RPMI7951 (cell line): ENCODE results near the gene CD48. TPM values are rescaled to one million over a fixed set of nuclear protein-coding genes. Genes with fewer than 3 reads are reported as not detected.
"Not testable (repeated sequence)": the region's sequence is repeated elsewhere in the genome, so short reads cannot be mapped to it uniquely, and the experiment has no call there.

Experiments used
- DNase-seq: peaks from one replicate; pipeline ENCODE4 v3.0.0-alpha.2; 2012; ENCODE audit warnings: low read depth
- total RNA-seq: library from RNA; depleted of rRNA; stranded (reverse); fragments of >200 nt; shearing (Covaris generic); gene quantifications from 2 replicates; pipeline ENCODE4 v1.2.3, GENCODE V29; 2014

The CD48 gene
- total RNA-seq, 1 experiment from 2014 or later, result not detected

DNA sequence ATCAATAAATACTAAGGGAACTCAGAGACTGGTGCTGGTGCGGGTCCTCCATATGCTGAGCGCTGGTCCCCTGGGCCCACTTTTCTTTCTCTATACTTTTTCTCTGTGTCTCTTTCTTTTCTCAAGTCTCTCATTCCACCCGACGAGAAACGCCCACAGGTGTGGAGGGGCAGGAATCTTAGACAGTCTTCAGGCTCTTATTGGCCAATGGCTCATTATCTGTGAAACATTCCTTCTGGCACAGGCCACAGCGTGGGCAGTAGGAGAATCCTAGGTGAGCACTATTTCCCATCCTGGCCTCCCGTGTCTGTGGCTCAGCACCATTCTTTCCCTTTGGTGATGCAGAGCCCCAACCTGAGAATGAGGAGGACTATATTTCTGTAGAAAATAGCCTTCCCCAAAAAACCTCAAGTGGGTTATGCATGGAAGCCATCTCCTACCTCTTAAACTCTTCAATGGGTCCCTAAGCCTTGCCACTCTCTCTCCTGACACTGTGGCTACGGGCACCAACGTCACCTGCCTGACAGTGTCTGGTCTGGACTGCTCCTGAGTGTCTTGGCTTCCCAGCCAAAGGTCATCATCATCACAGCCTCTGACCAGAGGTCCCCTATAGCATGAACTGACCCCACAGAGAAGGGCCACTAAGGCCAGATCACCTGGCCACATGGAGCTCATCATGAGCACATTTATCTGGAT, 58.5 kb downstream of the CD48 start:
- DNase-seq, result no peak

DNA sequence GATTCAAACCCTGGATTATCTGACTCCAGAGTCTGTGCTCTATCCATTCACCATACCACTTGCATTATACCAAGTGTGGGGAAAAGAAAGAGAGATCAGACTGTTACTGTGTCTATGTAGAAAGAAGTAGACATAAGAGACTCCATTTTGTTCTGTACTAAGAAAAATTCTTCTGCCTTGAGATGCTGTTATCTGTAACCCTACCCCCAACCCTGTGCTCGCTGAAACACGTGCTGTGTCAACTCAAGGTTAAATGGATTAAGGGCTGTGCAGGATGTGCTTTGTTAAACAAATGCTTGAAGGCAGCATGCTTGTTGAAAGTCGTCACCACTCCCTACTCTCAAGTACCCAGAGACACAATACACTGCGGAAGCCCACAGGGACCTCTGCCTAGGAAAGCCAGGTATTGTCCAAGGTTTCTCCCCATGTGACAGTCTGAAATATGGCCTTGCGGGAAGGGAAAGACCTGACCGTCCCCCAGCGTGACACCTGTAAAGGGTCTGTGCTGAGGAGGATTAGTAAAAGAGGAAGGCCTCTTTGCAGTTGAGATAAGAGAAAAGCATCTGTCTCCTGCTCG, 59.5 kb downstream of the CD48 start:
- not testable (repeated sequence) for DNase-seq

DNA sequence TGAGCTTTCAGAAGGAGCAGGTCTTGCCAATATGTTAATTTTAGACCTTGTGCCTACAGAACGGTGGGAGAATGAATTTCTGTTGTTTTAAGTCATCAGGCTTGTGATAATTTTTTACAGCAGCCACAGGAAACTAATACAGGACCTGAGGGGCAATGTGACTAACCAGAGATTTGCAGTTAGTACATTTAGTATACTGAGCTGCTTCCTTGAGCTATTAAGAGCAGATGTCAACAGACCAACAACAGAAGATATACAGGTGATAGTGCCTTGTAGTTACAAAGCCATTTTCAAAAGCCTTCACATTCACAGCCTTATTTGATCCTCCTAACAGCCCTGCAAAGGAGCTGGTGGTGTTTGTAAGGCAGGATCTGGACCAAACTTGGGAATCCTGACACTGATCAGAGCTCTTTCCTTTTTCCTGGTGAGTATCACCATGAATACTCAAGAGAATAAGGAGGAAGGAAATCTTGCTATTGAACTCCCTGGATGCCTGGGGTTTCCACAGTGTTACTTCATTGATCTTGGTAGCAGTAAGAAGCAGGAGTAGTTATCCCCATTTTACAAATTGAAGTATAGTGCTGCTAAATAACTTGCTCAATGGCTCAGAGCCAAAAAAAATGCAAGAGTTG, 60.1 kb downstream of the CD48 start:
- DNase-seq, result no peak

DNA sequence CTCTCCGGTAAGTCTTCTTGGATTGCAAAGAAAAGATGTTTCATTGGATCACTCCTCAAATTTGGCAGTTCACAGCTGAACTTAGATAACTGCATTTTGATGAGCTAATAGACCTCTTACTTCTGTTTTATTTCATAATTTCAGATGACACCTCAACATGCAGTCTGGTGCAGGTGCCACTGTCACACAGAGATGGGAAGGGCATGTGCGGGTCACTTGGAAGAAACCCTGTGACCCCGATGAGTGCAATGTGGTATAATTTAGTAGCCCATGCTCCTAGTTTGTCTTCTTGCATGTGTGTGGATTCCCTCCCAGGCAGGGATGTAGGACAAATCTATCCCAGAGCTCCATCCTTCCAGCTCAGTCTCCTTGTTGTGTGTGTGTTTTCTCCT, 64.3 kb downstream of the CD48 start:
- DNase-seq, result no peak

DNA sequence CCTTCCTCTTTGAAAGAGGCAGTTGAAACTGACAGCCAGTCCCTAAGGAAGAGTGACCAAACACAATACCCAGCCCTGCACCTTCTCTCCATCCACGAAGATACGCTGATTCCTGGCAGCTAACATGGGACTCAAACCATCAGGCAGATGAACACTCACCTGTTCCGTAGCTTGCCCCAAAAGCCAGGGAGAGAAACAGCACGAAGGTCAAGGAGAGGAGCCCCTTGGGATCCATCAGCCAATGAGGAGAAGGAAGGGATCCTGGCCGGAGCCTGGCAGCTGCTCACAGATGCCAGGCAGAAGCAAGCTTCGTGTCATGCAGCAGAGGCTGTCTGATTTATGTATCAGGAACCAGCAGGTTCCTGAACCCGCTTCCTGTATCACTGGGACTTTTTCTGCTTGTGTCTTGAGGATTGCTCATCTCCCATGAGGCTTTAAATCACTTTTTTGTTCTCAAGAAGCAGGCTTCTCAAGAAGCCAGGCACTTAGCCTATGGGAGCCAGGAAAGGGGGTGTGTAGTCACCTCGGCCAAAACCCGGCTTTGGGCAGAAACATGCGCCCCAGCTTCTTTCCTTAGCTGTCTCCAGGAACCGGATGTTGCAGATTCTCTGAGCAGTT, 64.8 kb downstream of the CD48 start, which contains the start of gene SLAMF1:
Gene SLAMF1, minus strand, starts transcription at position 334 of the 618 bp plus-strand sequence. Its CDS starts 99 bp downstream, at position 235.
- DNase-seq, result no peak

DNA sequence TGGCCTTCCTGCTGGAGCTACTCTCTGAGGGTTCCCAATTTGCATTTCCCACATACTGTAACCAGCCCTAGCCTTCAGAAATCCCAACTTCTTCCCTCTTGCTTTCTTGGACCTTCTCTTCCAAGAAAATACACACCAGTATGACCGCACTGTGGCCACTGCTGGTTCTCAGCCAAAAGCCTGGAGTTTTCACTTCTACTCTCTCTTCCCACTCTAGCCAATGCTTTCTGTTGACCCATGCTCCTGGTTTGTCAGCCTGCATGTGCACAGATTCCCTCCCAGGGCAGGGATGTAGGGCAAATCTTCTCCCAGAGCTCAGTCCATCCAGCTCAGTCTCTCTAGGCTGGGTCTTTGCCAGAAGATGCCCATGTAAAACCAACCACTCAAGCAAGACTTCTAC, 65.4 kb downstream of the CD48 start:
- DNase-seq, result no peak

DNA sequence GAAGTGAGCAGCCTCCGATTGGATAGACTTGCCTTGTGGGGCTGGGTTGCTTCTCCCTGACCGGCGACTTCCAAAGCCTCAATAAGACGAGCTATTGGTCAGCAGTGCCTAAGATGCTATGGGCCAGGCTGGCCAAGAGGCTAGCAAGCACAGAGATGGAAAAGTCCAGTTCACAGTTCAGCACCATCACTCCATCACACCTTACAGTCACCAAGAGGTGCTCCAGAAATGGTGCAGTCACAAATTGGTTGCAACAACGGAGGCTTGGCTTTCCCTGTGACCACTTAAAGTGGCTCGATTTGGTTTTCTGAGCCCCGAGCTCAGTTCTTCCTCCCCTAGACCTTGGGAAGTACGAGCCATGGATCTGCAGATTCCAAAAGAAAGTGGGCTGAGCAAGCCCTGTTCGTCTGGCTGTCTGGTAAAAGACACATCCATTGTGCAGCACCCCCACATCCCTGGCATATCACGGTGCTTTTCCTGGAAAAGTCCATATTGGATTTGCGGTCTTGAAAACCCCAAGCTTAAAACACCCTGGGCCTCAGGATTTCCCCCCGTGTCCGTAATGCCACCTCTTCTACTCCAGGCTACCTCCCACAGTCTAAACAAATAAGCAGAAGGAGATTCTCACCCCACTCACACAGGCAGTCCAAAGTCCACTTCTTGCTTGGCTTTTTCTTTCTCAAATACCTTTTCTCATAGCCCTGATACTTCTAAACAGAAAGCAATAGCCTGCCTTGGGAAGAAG, 66.1 kb downstream of the CD48 start:
- no peak for DNase-seq

DNA sequence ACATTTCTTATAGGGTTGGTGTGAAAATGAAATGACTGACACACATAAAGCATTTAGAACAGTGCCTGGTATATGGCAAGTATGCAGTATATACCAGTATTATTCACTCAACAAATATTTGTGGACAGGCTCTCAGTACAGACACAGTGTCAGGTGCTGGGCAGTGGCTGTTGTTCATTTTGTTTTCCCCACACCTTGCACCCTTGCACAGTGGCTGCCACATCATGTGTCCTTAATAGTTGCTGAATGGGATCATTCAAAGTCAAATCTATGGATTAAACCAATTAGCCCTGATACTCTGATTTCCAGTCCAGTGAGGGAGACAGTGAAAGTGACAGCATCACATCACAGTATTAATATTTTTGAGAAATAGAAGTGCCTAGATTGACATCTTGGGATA, 67.2 kb downstream of the CD48 start:
- no peak for DNase-seq

DNA sequence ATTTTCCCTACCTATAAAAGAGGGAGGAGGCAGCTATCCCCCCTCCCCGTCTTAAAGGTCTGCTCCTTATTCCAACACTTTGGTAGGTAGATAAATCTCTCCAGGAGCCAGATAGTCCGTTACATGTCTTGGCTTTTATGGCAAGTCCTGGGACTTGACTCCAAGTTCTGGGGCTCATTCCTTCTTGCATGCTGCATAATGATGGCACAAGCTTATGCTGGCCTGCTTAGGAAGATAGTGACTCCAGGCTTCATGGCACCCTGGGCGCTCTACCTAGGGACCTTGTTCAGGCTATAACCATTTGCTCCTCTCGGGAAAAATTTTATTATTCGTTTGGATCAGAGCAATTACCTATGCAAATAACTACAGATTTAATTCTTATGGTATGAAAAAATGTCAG, 68.5 kb downstream of the CD48 start:
- DNase-seq, result no peak

DNA sequence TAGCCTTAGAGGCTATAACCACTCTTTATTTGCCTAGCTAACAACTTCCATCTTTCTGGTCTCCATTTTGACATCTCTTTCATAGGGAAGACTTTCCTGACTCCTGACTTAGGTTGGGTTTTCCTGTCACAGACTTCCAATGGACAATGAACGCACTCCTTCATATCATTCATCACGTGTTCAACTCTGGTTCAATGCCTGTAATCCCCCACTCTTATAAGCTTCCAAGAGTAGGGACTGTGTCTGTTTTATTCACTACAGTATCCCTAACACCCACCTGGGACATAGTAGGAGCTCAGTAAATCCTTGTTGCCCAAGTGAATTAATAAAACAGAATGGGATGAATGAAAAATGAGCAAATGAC, 69.4 kb downstream of the CD48 start:
- no peak for DNase-seq

DNA sequence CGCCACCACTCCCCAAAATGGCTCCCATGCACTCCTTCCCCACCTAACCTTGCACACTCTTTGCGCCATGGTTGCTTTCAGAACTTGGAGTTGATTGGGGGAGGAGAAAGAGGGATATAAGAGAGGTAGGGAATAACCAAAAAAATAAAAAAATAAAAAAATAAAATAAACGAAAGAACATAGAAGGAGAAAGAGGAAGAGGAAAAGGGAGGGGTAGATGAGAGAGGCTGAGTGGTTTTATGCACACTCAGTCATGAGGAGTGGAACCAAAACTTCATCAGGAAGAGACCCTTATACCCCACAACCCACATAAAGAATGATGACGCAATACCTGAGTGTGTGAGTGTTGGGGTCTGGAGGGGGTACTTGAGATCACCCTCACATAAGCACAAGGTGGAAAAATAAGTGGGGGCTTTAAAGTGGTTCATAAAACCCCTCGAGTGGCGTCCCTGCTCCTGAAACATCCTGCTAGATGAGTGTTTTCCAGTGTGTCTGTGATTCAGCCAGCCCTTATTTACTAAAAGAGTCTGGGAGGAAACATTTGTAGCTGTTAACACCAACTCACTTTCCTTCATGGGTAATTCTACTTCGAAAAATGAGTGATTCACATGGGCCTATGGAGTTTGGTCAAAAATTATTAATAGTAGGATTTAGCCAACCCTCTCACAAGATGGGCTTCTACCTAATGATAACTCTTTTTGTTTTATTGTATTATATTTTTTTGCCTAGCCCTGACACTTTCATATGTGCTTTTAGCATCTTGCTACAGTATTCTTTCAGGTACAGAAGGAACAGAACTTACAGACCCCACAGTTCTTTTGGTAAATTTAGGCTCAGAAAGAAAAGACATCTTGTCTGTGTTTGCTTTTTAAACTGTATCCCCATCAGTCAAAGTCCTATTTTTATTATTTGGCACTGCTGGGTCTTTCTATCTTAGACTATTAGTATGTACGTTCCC, 70.0 kb downstream of the CD48 start:
- no peak for DNase-seq

DNA sequence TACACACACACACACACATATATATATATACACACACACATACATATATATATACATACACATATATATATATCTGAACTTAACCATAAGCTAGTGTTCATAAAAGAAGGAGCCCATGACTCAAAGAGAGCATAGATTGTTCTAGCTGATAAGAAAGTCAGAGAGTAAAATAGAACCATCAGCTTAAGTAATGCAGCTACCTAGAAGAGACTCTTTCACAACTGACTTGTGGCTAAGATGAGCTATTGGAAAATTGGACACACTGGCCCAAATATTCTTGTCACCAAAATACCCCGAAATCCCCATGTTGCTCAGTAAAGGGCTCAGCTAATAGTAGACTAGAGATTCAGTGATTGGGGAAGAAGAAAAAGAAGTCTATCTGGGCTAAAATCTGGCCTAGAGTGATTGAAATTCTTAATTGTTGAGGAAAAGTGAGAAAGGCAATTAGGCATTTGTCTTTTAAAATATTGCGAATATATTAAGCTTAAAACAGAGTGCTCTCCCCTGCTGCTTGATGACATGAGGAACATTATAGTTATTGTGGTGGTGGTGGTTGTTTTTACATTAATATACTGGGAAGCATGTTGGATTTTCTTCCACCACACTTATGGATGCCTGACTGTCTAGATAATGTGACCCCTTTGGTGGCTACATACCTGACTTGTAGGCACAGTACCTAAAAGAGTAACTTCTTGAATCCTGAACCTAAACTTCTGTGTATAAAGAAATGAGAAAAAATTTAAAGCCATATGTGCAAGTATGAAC, 71.1 kb downstream of the CD48 start:
- DNase-seq, result no peak

DNA sequence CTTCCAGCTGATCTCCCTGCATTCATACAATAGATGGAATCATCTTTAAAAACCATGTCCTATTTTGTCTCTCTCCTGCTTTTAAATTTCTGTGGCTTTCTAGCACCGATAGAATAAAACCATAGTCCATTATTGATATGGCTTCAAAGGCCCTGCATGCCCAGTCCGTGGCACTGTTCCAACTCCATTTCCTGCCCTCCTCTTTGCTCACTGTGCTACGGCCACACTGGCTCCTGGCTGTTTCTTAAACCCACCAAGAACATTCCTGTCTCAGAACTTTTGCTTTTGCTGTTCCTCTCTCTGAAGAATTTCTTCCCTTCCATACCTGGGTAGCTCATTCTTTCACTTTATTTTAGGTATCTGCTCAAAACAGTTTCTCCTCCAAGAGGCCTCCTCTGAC, 72.0 kb downstream of the CD48 start:
- DNase-seq, result no peak

DNA sequence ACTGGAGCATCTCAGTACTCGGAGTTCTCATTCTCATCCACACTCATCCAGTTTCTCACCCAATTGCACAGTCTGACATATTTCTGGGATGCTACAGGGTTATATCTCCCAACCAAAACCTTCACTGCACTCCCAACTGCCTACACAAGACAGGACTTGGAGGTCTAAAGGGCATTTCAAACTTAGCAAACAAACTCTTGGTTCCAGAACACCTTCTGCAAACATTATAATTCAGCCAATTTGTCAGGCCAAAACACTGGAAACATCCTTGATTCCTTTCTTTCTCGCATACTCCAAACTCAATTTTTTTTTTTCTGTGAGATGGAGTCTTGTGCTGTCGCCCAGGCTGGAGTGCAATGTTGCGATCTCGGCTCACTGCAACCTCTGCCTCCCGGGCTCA, 72.7 kb downstream of the CD48 start:
- DNase-seq, result no peak

DNA sequence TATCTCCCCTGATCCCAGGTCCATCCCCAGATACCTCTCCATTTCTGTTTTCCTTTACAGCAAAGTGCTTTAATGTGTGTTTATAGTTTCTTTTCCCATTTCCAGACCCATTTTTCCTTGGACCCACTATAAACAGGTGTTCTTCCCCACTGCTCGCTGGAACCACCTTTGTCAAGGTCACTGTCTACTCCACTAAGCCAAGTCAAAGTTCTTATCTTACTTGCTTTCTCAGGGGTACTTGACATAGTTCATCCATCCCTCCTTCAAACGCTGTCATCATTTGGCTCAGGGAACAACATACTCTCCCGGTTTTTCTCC, 73.1 kb downstream of the CD48 start:
- DNase-seq, result no peak

DNA sequence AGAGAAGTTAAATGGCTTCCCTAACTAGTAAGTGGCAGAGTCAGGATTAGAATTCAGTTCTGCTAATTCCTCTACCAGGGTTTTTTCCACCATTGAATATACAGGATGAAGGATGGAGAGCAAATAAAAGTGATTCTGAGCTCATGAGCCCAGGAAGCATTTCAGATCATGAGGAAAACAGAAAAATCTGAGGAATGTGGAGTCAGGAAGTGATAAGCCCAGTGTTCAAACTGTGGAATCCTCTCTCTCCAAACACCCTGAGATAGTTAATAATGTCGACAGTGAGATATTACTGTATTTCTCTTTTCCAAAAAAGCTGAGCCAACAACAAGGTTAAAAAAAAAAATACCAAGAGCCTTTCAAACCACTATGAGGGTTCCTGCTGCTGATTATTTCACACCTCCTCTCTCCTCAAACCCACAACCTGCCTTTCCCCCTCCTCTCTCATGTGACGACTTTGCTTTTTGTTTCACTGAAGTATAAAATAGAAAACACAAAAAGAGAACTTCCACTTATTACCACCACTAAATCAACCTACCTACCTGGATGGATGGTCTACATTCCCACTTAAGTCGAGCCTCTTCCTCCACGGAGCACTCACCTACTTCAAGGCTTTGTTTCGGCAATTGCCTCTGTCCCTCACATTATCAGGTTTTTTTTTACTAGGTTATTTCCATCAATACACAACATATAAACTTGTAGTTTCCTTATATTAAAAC, 73.6 kb downstream of the CD48 start:
- no peak for DNase-seq

DNA sequence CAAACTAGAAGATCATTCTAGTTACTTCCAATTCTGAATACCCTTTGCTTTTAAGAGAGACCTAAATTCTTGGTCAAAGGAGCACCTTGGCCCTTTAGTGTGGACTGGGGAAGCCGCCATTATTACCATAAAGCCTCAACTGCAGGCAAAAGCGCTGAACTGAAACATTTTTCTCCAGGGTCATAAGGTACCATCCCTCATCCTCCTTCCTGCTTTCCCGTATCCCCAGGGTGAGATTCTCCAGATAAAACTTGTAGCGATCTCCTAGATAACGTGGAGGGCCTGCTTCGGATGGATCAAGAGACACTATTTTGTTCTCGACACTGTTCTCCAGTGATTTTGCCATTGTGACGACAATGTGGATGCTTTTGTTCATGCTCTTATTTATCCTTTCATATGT, 74.6 kb downstream of the CD48 start:
- no peak for DNase-seq

DNA sequence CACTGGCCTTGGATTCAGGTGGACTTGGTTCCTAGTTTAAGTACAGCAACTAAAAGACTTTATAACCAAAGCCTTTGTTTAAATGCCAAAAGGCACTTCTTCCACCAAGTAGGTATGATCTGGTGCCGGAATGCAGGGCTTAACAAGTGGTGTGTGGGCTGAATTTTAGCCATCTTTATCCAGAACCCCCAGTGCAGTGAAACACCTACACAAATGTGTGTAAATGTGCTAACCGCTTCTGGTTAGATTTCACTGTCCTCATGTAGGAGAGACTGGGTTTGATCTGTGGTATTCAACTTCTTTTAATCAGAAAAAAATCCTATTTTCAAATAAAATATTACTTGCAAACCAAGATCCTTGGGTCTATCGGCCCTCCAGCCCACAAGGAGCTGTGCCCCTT, 75.1 kb downstream of the CD48 start:
- DNase-seq, result no peak

DNA sequence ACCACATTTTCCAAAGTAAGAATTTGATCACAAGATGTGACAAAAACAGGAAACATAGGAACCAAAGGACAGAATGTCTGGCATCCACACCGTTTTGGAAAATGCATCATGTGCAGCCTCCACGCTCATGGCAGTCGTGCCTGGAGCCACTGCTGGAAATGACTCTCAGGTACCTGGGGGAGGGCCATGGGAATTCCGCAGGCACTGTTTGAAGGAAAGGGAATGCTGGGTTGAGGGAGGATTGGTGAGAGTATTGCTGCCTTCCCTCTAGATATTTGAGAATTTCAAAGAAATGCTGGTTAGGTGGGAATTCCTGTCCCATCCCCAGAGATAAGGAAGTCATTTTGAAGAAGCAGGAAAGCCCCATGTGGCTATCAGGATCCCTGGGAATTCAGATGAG, 75.5 kb downstream of the CD48 start:
- no peak for DNase-seq
